Psoas muscle (tissue), 8 donors: ENCODE results near the gene PRCC. TPM values are rescaled to one million over a fixed set of nuclear protein-coding genes. Genes with fewer than 3 reads are reported as not detected.

Source experiments
- ATAC-seq, 4 donors: fragments of 200-7000 bp; cut with Tn5 transposase; one replicate each; pipeline ENCODE4 v1.9.1; 2020; ENCODE audit warnings: moderate library complexity in 3 of 4, mild to moderate bottlenecking in 2 of 4
- DNase-seq, 2 donors: peaks; one replicate each; pipeline ENCODE4 v3.0.0-alpha.2; 2020
- H3K27ac ChIP-seq: fragments of 200-600 bp; one replicate; pipeline ENCODE4 v1.8.0; 2022
- H3K27me3 ChIP-seq, 3 donors: fragments of 200-600 bp in 1 of 3; one replicate each; pipeline versions ENCODE4 v1.6.1 to v1.8.0; 2013 to 2022; ENCODE audit warnings: low read length in 2 of 3, mild to moderate bottlenecking in 2 of 3, moderate library complexity in 1 of 3; ENCODE audit not compliant: insufficient read depth in 3 of 3
- H3K36me3 ChIP-seq, 2 donors: fragments of 200-600 bp in 1 of 2; one replicate each; pipeline versions ENCODE4 v1.6.1 to v1.8.0; 2013 to 2022; ENCODE audit warnings: low read depth in 1 of 2, mild to moderate bottlenecking in 1 of 2, moderate library complexity in 1 of 2; ENCODE audit not compliant: insufficient read depth in 1 of 2
- H3K4me1 ChIP-seq: fragments of 200-600 bp; one replicate; pipeline ENCODE4 v1.8.0; 2022
- H3K4me3 ChIP-seq: fragments of 200-600 bp; one replicate; pipeline ENCODE4 v1.8.0; 2022; ENCODE audit warnings: mild to moderate bottlenecking
- H3K9me3 ChIP-seq: fragments of 200-600 bp; one replicate; pipeline ENCODE4 v1.8.0; 2022
- CTCF ChIP-seq: fragments of 200-600 bp; IDR thresholded peaks from one replicate; pipeline ENCODE4 v1.8.0; 2022; ENCODE audit warnings: antibody characterized with exemption
- WGBS, 3 donors: extraction: QIAGEN DNeasy Blood & Tissue Kit; methylation state at CpG; one replicate each; pipeline versions ENCODE4 v1.1.6 to v1.1.7; 2013; 5-methylcytosine and 5-hydroxymethylcytosine counted together
- intact Hi-C, 2 donors: fragments of 100-400 bp; cut with DNase I; formaldehyde crosslinking; loops; one replicate each; pipeline versions ENCODE4 v1.11.0 to v1.14.2; 2022
- polyA plus RNA-seq, 3 donors: library from polyadenylated mRNA; stranded (reverse); fragments of 200-250 nt; gene quantifications; one replicate each; pipeline ENCODE4 v1.2.3, GENCODE V29; 2013
- total RNA-seq, 4 donors: library from RNA; stranded (reverse); fragmentation: NEBNext Ultra II Directional in 2 of 4; extraction: Animal tissue kit (Norgen Biotek cat#: 25700) in 2 of 4; gene quantifications; one replicate each; pipeline versions ENCODE4 v1.2.1 to v1.2.4, GENCODE V29; 2021 to 2023
- donor health status: healthy with polysubstance abuse.
- donor health status: DM: no; HTN: no; CAD: no; lungs with moderate emphysema.
- donor health status: Bipolar disorder and iron deficiency.
- donor health status: healthy.
- donor health status: DM: yes; HTN: yes; CAD: no.
- donor health status: DM: no; HTN: no; CAD: no.
- donor health status: DM: no; HTN: no; CAD: no.
- donor health status: DM: yes; HTN: yes; CAD: no.

PRCC gene
- total and polyA plus RNA-seq, 7 donors, result 43.7 to 107 (median 68.8) TPM

GRCh38 chr1:156823210-156823790 is 56.0 kb downstream of the PRCC start:
- H3K36me3 ChIP-seq, result no peaks in the 10 kb centered on the region
- H3K4me1 ChIP-seq, result no peaks in the 10 kb centered on the region
- 85 to 93% (median 88%) methylated on average over 5 of the region's 5 CpGs for WGBS, 3 donors
- H3K4me3 ChIP-seq, result no peak overlapping the region
- no peak for TF ChIP-seq CTCF
- no peak overlapping the region for H3K27ac ChIP-seq
- ATAC-seq (no peak), DNase-seq (no peak)
- no peaks in the 10 kb centered on the region for H3K9me3 ChIP-seq
- intact Hi-C loops, result no loop called here
- no peaks in the 10 kb centered on the region for H3K27me3 ChIP-seq

- Histone ChIP-seq H3K36me3 (no peaks in the 10 kb centered on the region), H3K27me3 (peaks cover 0 to 2% (median 0%) of the 10 kb centered on the region in 3 donors), H3K27ac (no peak overlapping the region), H3K4me1 (no peaks in the 10 kb centered on the region), H3K9me3 (no peaks in the 10 kb centered on the region), H3K4me3 (no peak overlapping the region)
- no peak for TF ChIP-seq CTCF
- 54 to 68% (median 63%) methylated on average over 1 of the region's 1 CpG for WGBS, 3 donors
- no peak for ATAC-seq
- DNase-seq, result no peak
- intact Hi-C loops, result no loop called here
These were observed 59.3 kb downstream of the PRCC start for GRCh38 chr1:156826630-156827029.

- Histone ChIP-seq H3K4me1 (no peaks in the 10 kb centered on the region), H3K27me3 (peaks cover 0 to 2% (median 0%) of the 10 kb centered on the region in 3 donors), H3K4me3 (no peak overlapping the region), H3K36me3 (no peaks in the 10 kb centered on the region), H3K27ac (no peak overlapping the region), H3K9me3 (no peaks in the 10 kb centered on the region)
- 64 to 69% (median 69%) methylated on average over 18 of the region's 18 CpGs for WGBS, 3 donors
- TF ChIP-seq CTCF, result no peak
- intact Hi-C loops, result no loop called here
- no peak for DNase-seq
- no peak for ATAC-seq
These were observed 61.2 kb downstream of the PRCC start for GRCh38 chr1:156828400-156829124.

GRCh38 chr1:156832434-156832833 is 65.1 kb downstream of the PRCC start:
- intact Hi-C loops, result loop anchor here in 1 of 2 donors (2.0 kb wide), 1 partner anchor 28 kb away; no protein-coding TSS in a partner anchor
- DNase-seq, result no peak
- no peak overlapping the region for H3K4me3 ChIP-seq
- H3K9me3 ChIP-seq, result no peaks in the 10 kb centered on the region
- no peak for TF ChIP-seq CTCF
- H3K27ac ChIP-seq, result no peak overlapping the region
- 59 to 62% (median 62%) methylated on average over 5 of the region's 5 CpGs for WGBS, 3 donors
- peaks cover 0 to 2% (median 0%) of the 10 kb centered on the region in 3 donors for H3K27me3 ChIP-seq
- no peaks in the 10 kb centered on the region for H3K4me1 ChIP-seq
- no peak for ATAC-seq
- no peaks in the 10 kb centered on the region for H3K36me3 ChIP-seq
